GM12878 (cell line): Measurements from ENCODE around the gene CSAG1. TPM values are rescaled to one million over a fixed set of nuclear protein-coding genes. Genes with fewer than 3 reads are reported as not detected.
"Not testable (repeated sequence)": the region's sequence is repeated elsewhere in the genome, so short reads cannot be mapped to it uniquely, and the experiment has no call there.

Source experiments
- ATAC-seq: fragments of 200-7000 bp; cut with Tn5 transposase; 3 replicates; pipeline ENCODE4 v1.9.1; 2020; ENCODE audit warnings: mild to moderate bottlenecking, moderate library complexity
- BruUV-seq: library from RNA; stranded (reverse); fragments of 400-500 nt; replicated peaks from 2 replicates; lab custom pipeline; 2021; lab: Mats Ljungman, UMichigan
- CTCF ChIA-PET: fragments of 300-600 bp; sonication (Branson Sonifier 250); formaldehyde crosslinking; extraction: SDS; loops from one replicate; lab custom pipeline; 2021; ENCODE audit warnings: inconsistent platforms; lab: Yijun Ruan, JAX
- POLR2A ChIA-PET: fragments of 350-600 bp; formaldehyde crosslinking; extraction: SDS; loops from one replicate; lab custom pipeline; 2021; ENCODE audit warnings: inconsistent platforms; lab: Charles Lee
- RAD21 ChIA-PET: fragments of 300-600 bp; sonication (Branson Sonifier 250); formaldehyde crosslinking; loops from one replicate; lab custom pipeline; 2023; ENCODE audit warnings: antibody characterized with exemption; ENCODE audit not compliant: unreplicated experiment; lab: Charles Lee
- SMC1A ChIA-PET: fragments of 300-600 bp; sonication (Branson Sonifier 250); formaldehyde crosslinking; loops from one replicate; lab custom pipeline; 2023; ENCODE audit not compliant: unreplicated experiment, uncharacterized antibody; lab: Charles Lee
- DNase-seq: peaks from one replicate; pipeline ENCODE4 v3.0.0-alpha.2; 2011; ENCODE audit warnings: low read depth, low spot score
- FAIRE-seq: peaks from 3 replicates; lab custom pipeline; 2011; peaks lifted over from hg19 to GRCh38; lab: Jason Lieb, UNC
- H2AFZ ChIP-seq: 2 replicates; pipeline ENCODE4 v1.6.0; 2011; ENCODE audit warnings: low read depth, low read length, control low read depth; ENCODE audit not compliant: control insufficient read depth
- H3K27ac ChIP-seq: 2 replicates; pipeline ENCODE4 v1.5.1; 2011; ENCODE audit warnings: control low read depth; ENCODE audit not compliant: control insufficient read depth, insufficient read depth
- H3K27me3 ChIP-seq, 2 experiments: replicated peaks in 1 of 2; 2 replicates each; pipeline versions ENCODE4 v1.6.0 to v1.6.1; 2011; ENCODE audit warnings: low read length in 1 of 2; ENCODE audit not compliant: control insufficient read depth in 2 of 2, insufficient read depth in 2 of 2
- H3K36me3 ChIP-seq, 2 experiments: 2 replicates each; pipeline ENCODE4 v1.5.1; 2011; ENCODE audit warnings: low read length in 1 of 2; ENCODE audit not compliant: control insufficient read depth in 2 of 2, insufficient read depth in 2 of 2
- H3K4me1 ChIP-seq: 2 replicates; pipeline ENCODE4 v1.6.1; 2011; ENCODE audit warnings: mild to moderate bottlenecking, low read length, moderate library complexity, mixed read lengths; ENCODE audit not compliant: control insufficient read depth, insufficient read depth
- H3K4me2 ChIP-seq: 2 replicates; pipeline ENCODE4 v1.6.0; 2011; ENCODE audit warnings: control low read depth; ENCODE audit not compliant: control insufficient read depth, insufficient read depth
- H3K4me3 ChIP-seq: fragments of 200-600 bp; sonication (generic); 2 replicates; pipeline ENCODE4 v1.5.1; 2016
- H3K79me2 ChIP-seq: 2 replicates; pipeline ENCODE4 v1.6.0; 2011; ENCODE audit warnings: low read length; ENCODE audit not compliant: control insufficient read depth, insufficient read depth
- H3K9ac ChIP-seq: 2 replicates; pipeline ENCODE4 v1.8.0; 2011; ENCODE audit warnings: low read length, control low read depth, mixed read lengths; ENCODE audit not compliant: control insufficient read depth, insufficient read depth
- H3K9me3 ChIP-seq: replicated peaks from 3 replicates; pipeline ENCODE4 v1.5.1; 2011; ENCODE audit warnings: mild to moderate bottlenecking, low read length; ENCODE audit not compliant: control insufficient read depth, insufficient read depth
- H4K20me1 ChIP-seq: 2 replicates; pipeline ENCODE4 v1.6.0; 2011; ENCODE audit not compliant: control insufficient read depth, insufficient read depth
- WGBS: methylation state at CpG from one replicate; pipeline ENCODE4 v1.1.6; 2016; ENCODE audit warnings: low lambda C conversion rate; ENCODE audit not compliant: insufficient replicate concordance, insufficient coverage; ENCODE audit errors: missing lambda C conversion rate; 5-methylcytosine and 5-hydroxymethylcytosine counted together
- in situ Hi-C: fragments of 300-500 bp; cut with MboI; formaldehyde crosslinking; loops from 9 replicates; pipeline ENCODE4 v1.14.3; 2018; ENCODE audit warnings: mixed read lengths
- intact Hi-C: fragments of 100-400 bp; cut with micrococcal nuclease; formaldehyde crosslinking; loops from one replicate; pipeline ENCODE4 v1.14.2; 2022; ENCODE audit not compliant: unreplicated experiment
- polyA plus RNA-seq, 11 experiments: library from polyadenylated mRNA; depleted of rRNA in 4 of 11; unstranded in 6 of 11; stranded (reverse) in 5 of 11; fragments of >200 nt; fragmentation: Nextera tagmentation in 4 of 11; fragmentation: Illumina TruSeq in 1 of 11; extraction: Ambion mirVana in 4 of 11; extraction: Trizol in 1 of 11; gene quantifications; 1 replicate in 1 of 11; 2 replicates in 10 of 11; pipeline versions ENCODE4 v1.2.1 to v1.2.3, GENCODE V29; 2011 to 2016; ENCODE audit warnings: inconsistent platforms in 2 of 11, missing spikeins in 2 of 11, low read depth in 1 of 11
- total RNA-seq, 4 experiments: library from RNA; depleted of rRNA in 3 of 4; stranded (reverse); fragments of >200 nt in 3 of 4; fragmentation: Illumina TruSeq in 1 of 4; extraction: Trizol in 1 of 4; gene quantifications; 2 replicates each; pipeline versions ENCODE4 v1.2.1 to v1.2.3, GENCODE V29; 2013 to 2021

CSAG1 gene
- total and polyA plus RNA-seq, 10 of the 15 experiments (the other 5 are each of a cell fraction or from before 2014, with no cell fraction given), result 1.3 TPM; not detected in 9

GRCh38 chrX:152769549-152770289 is 36.2 kb upstream of the CSAG1 start, which contains the start of gene MAGEA6:
Gene MAGEA6, minus strand, starts transcription at chrX:152769689. Its CDS starts 2,039 bp downstream, at chrX:152767650.
- H3K4me1 ChIP-seq, ATAC-seq, BruUV-seq, H3K36me3 ChIP-seq, H3K27ac ChIP-seq, CTCF ChIA-PET, H3K27me3 ChIP-seq, H4K20me1 ChIP-seq, FAIRE-seq, H3K9me3 ChIP-seq, intact Hi-C loops, H3K4me3 ChIP-seq, H3K4me2 ChIP-seq, H3K79me2 ChIP-seq, POLR2A ChIA-PET, H2AFZ ChIP-seq, DNase-seq, RAD21 ChIA-PET, H3K9ac ChIP-seq, SMC1A ChIA-PET: not testable (repeated sequence)
- WGBS, result no CpG with 5 or more reads among the region's 29 CpGs
- in situ Hi-C loops, result loop anchor here (25.0 kb wide), 1 partner anchor 107 kb away; no protein-coding TSS in a partner anchor

GRCh38 chrX:152766562-152766961 is 33.0 kb upstream of the CSAG1 start:
- H3K27ac ChIP-seq, H3K79me2 ChIP-seq, H3K4me2 ChIP-seq, RAD21 ChIA-PET, DNase-seq, FAIRE-seq, intact Hi-C loops, H3K9me3 ChIP-seq, H3K4me1 ChIP-seq, SMC1A ChIA-PET, H2AFZ ChIP-seq, H4K20me1 ChIP-seq, POLR2A ChIA-PET, ATAC-seq, BruUV-seq, H3K27me3 ChIP-seq, H3K4me3 ChIP-seq, H3K9ac ChIP-seq, H3K36me3 ChIP-seq: not testable (repeated sequence)
- in situ Hi-C loops, result loop anchor here (25.0 kb wide), 1 partner anchor 104 kb away; no protein-coding TSS in a partner anchor
- CTCF ChIA-PET, result interaction anchor here (0.7 kb wide), 1 partner anchor 130 kb away, joined by 3 read pairs; no protein-coding TSS in a partner anchor
- WGBS, result 28% methylated on average over 9 of the region's 9 CpGs

GRCh38 chrX:152761582-152761981 is 28.1 kb upstream of the CSAG1 start:
- H4K20me1 ChIP-seq, CTCF ChIA-PET, POLR2A ChIA-PET, H2AFZ ChIP-seq, SMC1A ChIA-PET, H3K27me3 ChIP-seq, H3K4me2 ChIP-seq, BruUV-seq, H3K36me3 ChIP-seq, H3K4me1 ChIP-seq, ATAC-seq, RAD21 ChIA-PET, intact Hi-C loops, H3K9me3 ChIP-seq, H3K4me3 ChIP-seq, H3K9ac ChIP-seq, DNase-seq, H3K79me2 ChIP-seq, FAIRE-seq, H3K27ac ChIP-seq: not testable (repeated sequence)
- in situ Hi-C loops, result loop anchor here (25.0 kb wide), 1 partner anchor 99 kb away; no protein-coding TSS in a partner anchor
- WGBS, result 0% methylated on average over 2 of the region's 7 CpGs

GRCh38 chrX:152759544-152759943 is 26.0 kb upstream of the CSAG1 start:
- intact Hi-C loops, ATAC-seq, H4K20me1 ChIP-seq, POLR2A ChIA-PET, FAIRE-seq, SMC1A ChIA-PET, H3K27me3 ChIP-seq, H3K9ac ChIP-seq, H3K36me3 ChIP-seq, BruUV-seq, DNase-seq, H3K4me1 ChIP-seq, H3K27ac ChIP-seq, H3K4me2 ChIP-seq, CTCF ChIA-PET, H2AFZ ChIP-seq, RAD21 ChIA-PET, H3K9me3 ChIP-seq, H3K79me2 ChIP-seq, H3K4me3 ChIP-seq: not testable (repeated sequence)
- 28% methylated on average over 3 of the region's 7 CpGs for WGBS
- in situ Hi-C loops, result loop anchor here (25.0 kb wide), 1 partner anchor 97 kb away; no protein-coding TSS in a partner anchor
